Measurements from ENCODE around the gene DUSP1.
"Not testable (repeated sequence)": the region's sequence is repeated elsewhere in the genome, so short reads cannot be mapped to it uniquely, and the experiment has no call there.

Gene DUSP1

GRCh38 chr5:172791286-172791685 is 20.3 kb upstream of the DUSP1 start:
- H3K4me3 ChIP-seq (ENCODE audit: low read depth, low read length) = no peak overlapping the region
- no peak for TF ChIP-seq CTCF (IDR thresholded peaks at IDR 0.05; ENCODE audit: borderline replicate concordance, insufficient read depth, low read depth, low read length)

- no peak for TF ChIP-seq CTCF (IDR thresholded peaks at IDR 0.05; ENCODE audit: borderline replicate concordance, insufficient read depth, low read depth, low read length)
- H3K4me3 ChIP-seq (ENCODE audit: low read depth, low read length) = no peak overlapping the region
Measured at GRCh38 chr5:172790496-172790889, 19.5 kb upstream of the DUSP1 start.

- no peak overlapping the region for H3K4me3 ChIP-seq (ENCODE audit: low read depth, low read length)
- no peak for TF ChIP-seq CTCF (IDR thresholded peaks at IDR 0.05; ENCODE audit: borderline replicate concordance, insufficient read depth, low read depth, low read length)
Measured at GRCh38 chr5:172789687-172790495, 18.9 kb upstream of the DUSP1 start.

- TF ChIP-seq CTCF (IDR thresholded peaks at IDR 0.05; ENCODE audit: borderline replicate concordance, insufficient read depth, low read depth, low read length) = no peak
- no peak overlapping the region for H3K4me3 ChIP-seq (ENCODE audit: low read depth, low read length)
Measured at GRCh38 chr5:172788771-172789686, 18.0 kb upstream of the DUSP1 start.

GRCh38 chr5:172787538-172787937 is 16.5 kb upstream of the DUSP1 start:
- H3K4me3 ChIP-seq (ENCODE audit: low read depth, low read length) = not testable (repeated sequence)

- no peak for TF ChIP-seq CTCF (IDR thresholded peaks at IDR 0.05; ENCODE audit: borderline replicate concordance, insufficient read depth, low read depth, low read length)
- no peak overlapping the region for H3K4me3 ChIP-seq (ENCODE audit: low read depth, low read length)
Measured at GRCh38 chr5:172786736-172787462, 15.9 kb upstream of the DUSP1 start.

- no peak for TF ChIP-seq CTCF (IDR thresholded peaks at IDR 0.05; ENCODE audit: borderline replicate concordance, insufficient read depth, low read depth, low read length)
- no peak overlapping the region for H3K4me3 ChIP-seq (ENCODE audit: low read depth, low read length)
Measured at GRCh38 chr5:172785429-172786088, 14.6 kb upstream of the DUSP1 start.

- H3K4me3 ChIP-seq (ENCODE audit: low read depth, low read length) = not testable (repeated sequence)
Measured at GRCh38 chr5:172784162-172784561, 13.2 kb upstream of the DUSP1 start.

GRCh38 chr5:172783319-172783718 is 12.3 kb upstream of the DUSP1 start:
- H3K4me3 ChIP-seq (ENCODE audit: low read depth, low read length) = not testable (repeated sequence)

All from GM12875 (cell line).